Measurements from ENCODE around the gene CACNA1A. TPM values are rescaled to one million over a fixed set of nuclear protein-coding genes. Genes with fewer than 3 reads are reported as not detected.

Gene CACNA1A
- total RNA-seq, 2 experiments from 2014 or later, result 0.30 to 0.45 TPM

GRCh38 chr19:13437919-13438618 is 68.2 kb downstream of the CACNA1A start:
- DNase-seq (no peak), ATAC-seq (ENCODE audit: poor library complexity) (no peak)
- Mint-ChIP-seq H3K4me3 (no peak overlapping the region), H3K27ac (no peak overlapping the region), H3K4me1 (ENCODE audit: low read depth) (no peaks in the 10 kb centered on the region), H3K27me3 (peaks cover 25% of the 10 kb centered on the region), H3K9me3 (peaks cover 9% of the 10 kb centered on the region), H3K36me3 (ENCODE audit: low read depth) (no peaks in the 10 kb centered on the region)
- Histone ChIP-seq H3K9me3 (ENCODE audit: control insufficient read depth in 1 of 2, insufficient read depth in 1 of 2, low read length in 2 of 2) (peaks cover 0 to 16% of the 10 kb centered on the region in 2 experiments), H3K27ac (ENCODE audit: low read depth in 1 of 2, low read length in 2 of 2) (no peak overlapping the region), H3K27me3 (ENCODE audit: control insufficient read depth in 1 of 2, insufficient read depth in 2 of 2, low read length in 2 of 2) (peaks cover 0 to 2% of the 10 kb centered on the region in 2 experiments), H3K4me1 (ENCODE audit: insufficient read depth, low read length) (no peaks in the 10 kb centered on the region), H3K36me3 (ENCODE audit: insufficient read depth, low read length) (no peaks in the 10 kb centered on the region), H3K4me3 (ENCODE audit: low read length) (no peak overlapping the region)
- intact Hi-C loops (cut with DNase I, micrococcal nuclease), result no loop called here
- ChIA-PET CTCF (interaction anchor here (1.2 kb wide), 1 partner anchor 10 kb away, joined by 3 read pairs; no protein-coding TSS in a partner anchor), POLR2A (no interaction called here)
- TF ChIP-seq, protein P1, sequence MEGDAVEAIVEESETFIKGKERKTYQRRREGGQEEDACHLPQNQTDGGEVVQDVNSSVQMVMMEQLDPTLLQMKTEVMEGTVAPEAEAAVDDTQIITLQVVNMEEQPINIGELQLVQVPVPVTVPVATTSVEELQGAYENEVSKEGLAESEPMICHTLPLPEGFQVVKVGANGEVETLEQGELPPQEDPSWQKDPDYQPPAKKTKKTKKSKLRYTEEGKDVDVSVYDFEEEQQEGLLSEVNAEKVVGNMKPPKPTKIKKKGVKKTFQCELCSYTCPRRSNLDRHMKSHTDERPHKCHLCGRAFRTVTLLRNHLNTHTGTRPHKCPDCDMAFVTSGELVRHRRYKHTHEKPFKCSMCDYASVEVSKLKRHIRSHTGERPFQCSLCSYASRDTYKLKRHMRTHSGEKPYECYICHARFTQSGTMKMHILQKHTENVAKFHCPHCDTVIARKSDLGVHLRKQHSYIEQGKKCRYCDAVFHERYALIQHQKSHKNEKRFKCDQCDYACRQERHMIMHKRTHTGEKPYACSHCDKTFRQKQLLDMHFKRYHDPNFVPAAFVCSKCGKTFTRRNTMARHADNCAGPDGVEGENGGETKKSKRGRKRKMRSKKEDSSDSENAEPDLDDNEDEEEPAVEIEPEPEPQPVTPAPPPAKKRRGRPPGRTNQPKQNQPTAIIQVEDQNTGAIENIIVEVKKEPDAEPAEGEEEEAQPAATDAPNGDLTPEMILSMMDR (IDR thresholded peaks at IDR 0.05), result no peak

- Mint-ChIP-seq H3K4me3 (no peak overlapping the region), H3K27me3 (peaks cover 15% of the 10 kb centered on the region), H3K9me3 (peaks cover 7% of the 10 kb centered on the region), H3K4me1 (ENCODE audit: low read depth) (no peaks in the 10 kb centered on the region), H3K36me3 (ENCODE audit: low read depth) (no peaks in the 10 kb centered on the region), H3K27ac (no peak overlapping the region)
- intact Hi-C loops (cut with DNase I, micrococcal nuclease), result no loop called here
- CTCF ChIA-PET, result no interaction called here
- no peak overlapping the region for H3K4me3 ChIP-seq (ENCODE audit: low read length)
- H3K27me3 ChIP-seq (ENCODE audit: control insufficient read depth in 1 of 2, insufficient read depth in 2 of 2, low read length in 2 of 2), result peaks cover 0 to 2% of the 10 kb centered on the region in 2 experiments
- no peak overlapping the region for H3K27ac ChIP-seq (ENCODE audit: low read depth in 1 of 2, low read length in 2 of 2)
- no peaks in the 10 kb centered on the region for H3K4me1 ChIP-seq (ENCODE audit: insufficient read depth, low read length)
- no peak for ATAC-seq (ENCODE audit: poor library complexity)
- POLR2A ChIA-PET, result no interaction called here
- H3K9me3 ChIP-seq (ENCODE audit: control insufficient read depth in 1 of 2, insufficient read depth in 1 of 2, low read length in 2 of 2), result peaks cover 0 to 12% of the 10 kb centered on the region in 2 experiments
- H3K36me3 ChIP-seq (ENCODE audit: insufficient read depth, low read length), result no peaks in the 10 kb centered on the region
- TF ChIP-seq, protein P1 (IDR thresholded peaks at IDR 0.05), result no peak
- DNase-seq, result no peak
Observed at GRCh38 chr19:13436352-13436751, 69.9 kb downstream of the CACNA1A start.

GRCh38 chr19:13430790-13431582 is 75.3 kb downstream of the CACNA1A start:
- Mint-ChIP-seq H3K4me3 (no peak overlapping the region), H3K9me3 (no peaks in the 10 kb centered on the region), H3K36me3 (ENCODE audit: low read depth) (no peaks in the 10 kb centered on the region), H3K27me3 (peaks cover 27% of the 10 kb centered on the region), H3K4me1 (ENCODE audit: low read depth) (no peaks in the 10 kb centered on the region), H3K27ac (no peak overlapping the region)
- intact Hi-C loops (cut with DNase I, micrococcal nuclease), result loop anchor here (1.0 to 5.0 kb wide), 2 partner anchors 154 to 449 kb away; no protein-coding TSS in a partner anchor
- CTCF ChIA-PET, result interaction anchor here (0.9 kb wide), 1 partner anchor 235 kb away, joined by 3 read pairs; no protein-coding TSS in a partner anchor
- Histone ChIP-seq H3K4me3 (ENCODE audit: low read length) (no peak overlapping the region), H3K27me3 (ENCODE audit: control insufficient read depth in 1 of 2, insufficient read depth in 2 of 2, low read length in 2 of 2) (peaks cover 5 to 8% of the 10 kb centered on the region in 2 experiments), H3K27ac (ENCODE audit: low read depth in 1 of 2, low read length in 2 of 2) (no peak overlapping the region), H3K4me1 (ENCODE audit: insufficient read depth, low read length) (no peaks in the 10 kb centered on the region), H3K36me3 (ENCODE audit: insufficient read depth, low read length) (no peaks in the 10 kb centered on the region), H3K9me3 (ENCODE audit: control insufficient read depth in 1 of 2, insufficient read depth in 1 of 2, low read length in 2 of 2) (peaks cover 4 to 6% of the 10 kb centered on the region in 2 experiments)
- TF ChIP-seq, protein P1 (IDR thresholded peaks at IDR 0.05), result peak; percentile 59
- DNase-seq, result peak; percentile 11 to 67 (median 38)
- POLR2A ChIA-PET, result no interaction called here
- ATAC-seq (ENCODE audit: poor library complexity), result peak; percentile 48
